GM13976 (cell line): Measurements from ENCODE around the gene RABL2B.

Source experiments
- DNase-seq: peaks from one replicate; pipeline ENCODE4 v3.0.0; 2012; ENCODE audit warnings: low spot score
- CTCF ChIP-seq: IDR thresholded peaks from 2 replicates; pipeline ENCODE4 v1.5.1; 2012; ENCODE audit warnings: borderline replicate concordance, mild to moderate bottlenecking; ENCODE audit not compliant: insufficient read depth; ENCODE audit errors: extremely low read depth, missing control alignments, control extremely low read depth
- in situ Hi-C: fragments of 300-500 bp; cut with MboI; formaldehyde crosslinking; loops from one replicate; pipeline ENCODE4 v1.12.0; 2022; ENCODE audit warnings: low sequenced_read_pairs, mixed read lengths, inconsistent platforms; ENCODE audit not compliant: unreplicated experiment

Gene RABL2B

GRCh38 chr22:50734986-50735738, 48.3 kb downstream of the RABL2B start:
- in situ Hi-C loops = no loop called here
- DNase-seq = no peak
- TF ChIP-seq CTCF = no peak

- no peak for TF ChIP-seq CTCF
- in situ Hi-C loops = no loop called here
- no peak for DNase-seq
Observed at GRCh38 chr22:50734343-50734771, 49.1 kb downstream of the RABL2B start.

GRCh38 chr22:50733521-50734342, 49.7 kb downstream of the RABL2B start:
- in situ Hi-C loops = no loop called here
- no peak for TF ChIP-seq CTCF
- DNase-seq = no peak

- DNase-seq = no peak
- no peak for TF ChIP-seq CTCF
- in situ Hi-C loops = no loop called here
Observed at GRCh38 chr22:50732681-50733080, 50.8 kb downstream of the RABL2B start.

- in situ Hi-C loops = no loop called here
- DNase-seq = peak; percentile 88
- peak; percentile 83 for TF ChIP-seq CTCF
Observed at GRCh38 chr22:50731811-50732624, 51.4 kb downstream of the RABL2B start.

GRCh38 chr22:50730941-50731661, 52.3 kb downstream of the RABL2B start:
- DNase-seq = no peak
- no peak for TF ChIP-seq CTCF
- in situ Hi-C loops = no loop called here
